Calu3 (cell line): Measurements from ENCODE around the gene ZFP36. TPM values are rescaled to one million over a fixed set of nuclear protein-coding genes. Genes with fewer than 3 reads are reported as not detected.

Experiments used
- BruUV-seq: library from RNA; stranded (reverse); fragments of 400-500 nt; replicated peaks from 2 replicates; lab custom pipeline; 2021; lab: Mats Ljungman, UMichigan
- CTCF ChIA-PET: fragments of 300-600 bp; sonication (Branson Sonifier 250); formaldehyde crosslinking; loops from one replicate; lab custom pipeline; 2022; ENCODE audit warnings: antibody characterized with exemption; lab: Charles Lee
- DNase-seq: peaks from one replicate; pipeline ENCODE4 v3.0.0; 2022
- H3K27ac Mint-ChIP-seq: one replicate; pipeline ENCODE4 v1.8.0; 2022; ENCODE audit warnings: mixed read lengths; ENCODE audit not compliant: unreplicated experiment
- H3K27me3 Mint-ChIP-seq: one replicate; pipeline ENCODE4 v1.8.0; 2022; ENCODE audit warnings: mixed read lengths; ENCODE audit not compliant: unreplicated experiment
- H3K36me3 Mint-ChIP-seq: one replicate; pipeline ENCODE4 v1.8.0; 2022; ENCODE audit warnings: mild to moderate bottlenecking, moderate library complexity, mixed read lengths; ENCODE audit not compliant: insufficient read depth, unreplicated experiment
- H3K4me1 Mint-ChIP-seq: one replicate; pipeline ENCODE4 v1.8.0; 2022; ENCODE audit warnings: mild to moderate bottlenecking, low read depth, mixed read lengths; ENCODE audit not compliant: unreplicated experiment
- H3K4me3 Mint-ChIP-seq: one replicate; pipeline ENCODE4 v1.8.0; 2022; ENCODE audit warnings: mild to moderate bottlenecking, low read depth, moderate library complexity, mixed read lengths; ENCODE audit not compliant: unreplicated experiment
- H3K9me3 Mint-ChIP-seq: one replicate; pipeline ENCODE4 v1.8.0; 2022; ENCODE audit warnings: low read depth, mixed read lengths; ENCODE audit not compliant: unreplicated experiment
- intact Hi-C: fragments of 100-400 bp; cut with micrococcal nuclease; formaldehyde crosslinking; loops from one replicate; pipeline ENCODE4 v1.10.0; 2022; ENCODE audit not compliant: unreplicated experiment
- total RNA-seq: library from RNA; stranded (reverse); gene quantifications from 2 replicates; pipeline ENCODE4 v1.2.3, GENCODE V29; 2022
- TF ChIP-seq, protein P1 (sequence below): fragments of 200-600 bp; IDR thresholded peaks from one replicate; pipeline ENCODE4 v1.8.0; 2022; ENCODE audit warnings: antibody characterized with exemption; ENCODE audit not compliant: unreplicated experiment

Gene ZFP36
- total RNA-seq, 1 experiment from 2014 or later: 70.8 TPM

DNA sequence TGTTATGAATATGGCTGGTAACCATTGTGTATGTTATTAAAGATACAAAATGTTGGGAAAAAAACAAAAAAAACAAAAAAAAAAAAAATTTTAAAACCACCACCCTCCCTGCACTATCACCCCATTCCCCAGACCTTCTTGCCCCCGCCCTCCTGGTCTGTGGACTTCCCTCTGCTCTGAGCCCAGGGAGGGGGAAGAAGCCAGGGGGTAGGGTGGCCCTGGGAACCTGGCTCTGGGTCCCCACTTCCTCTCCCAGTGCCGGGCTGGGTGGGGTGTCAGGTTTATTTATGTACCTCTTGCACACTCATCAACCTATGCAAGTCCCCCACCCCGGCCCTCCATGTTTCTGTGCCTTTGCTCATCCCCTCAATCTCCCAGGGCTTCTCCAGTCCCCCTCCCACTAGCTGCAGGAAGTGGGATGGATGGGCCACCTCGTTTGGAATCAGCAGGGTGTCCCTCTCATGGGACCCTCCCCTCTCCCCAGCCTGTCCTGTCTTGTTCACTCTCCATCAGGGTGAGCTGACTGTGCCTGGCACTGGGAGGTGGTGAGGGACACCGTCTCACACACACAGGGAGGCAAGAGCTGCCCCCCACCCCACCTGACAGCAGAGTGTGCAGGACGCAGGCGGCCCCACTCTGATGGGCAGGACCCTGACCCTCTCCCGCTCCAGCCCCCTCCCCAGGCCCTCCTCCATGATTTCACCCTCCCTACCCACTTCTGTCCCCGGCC lies 21.6 kb upstream of the ZFP36 start:
- Mint-ChIP-seq H3K27ac (no peak overlapping the region), H3K9me3 (no peaks in the 10 kb centered on the region), H3K4me1 (peaks cover 6% of the 10 kb centered on the region), H3K36me3 (peaks cover 80% of the 10 kb centered on the region), H3K4me3 (no peak overlapping the region), H3K27me3 (no peaks in the 10 kb centered on the region)
- TSS peak; percentile 45 for BruUV-seq
- TF ChIP-seq, protein P1, sequence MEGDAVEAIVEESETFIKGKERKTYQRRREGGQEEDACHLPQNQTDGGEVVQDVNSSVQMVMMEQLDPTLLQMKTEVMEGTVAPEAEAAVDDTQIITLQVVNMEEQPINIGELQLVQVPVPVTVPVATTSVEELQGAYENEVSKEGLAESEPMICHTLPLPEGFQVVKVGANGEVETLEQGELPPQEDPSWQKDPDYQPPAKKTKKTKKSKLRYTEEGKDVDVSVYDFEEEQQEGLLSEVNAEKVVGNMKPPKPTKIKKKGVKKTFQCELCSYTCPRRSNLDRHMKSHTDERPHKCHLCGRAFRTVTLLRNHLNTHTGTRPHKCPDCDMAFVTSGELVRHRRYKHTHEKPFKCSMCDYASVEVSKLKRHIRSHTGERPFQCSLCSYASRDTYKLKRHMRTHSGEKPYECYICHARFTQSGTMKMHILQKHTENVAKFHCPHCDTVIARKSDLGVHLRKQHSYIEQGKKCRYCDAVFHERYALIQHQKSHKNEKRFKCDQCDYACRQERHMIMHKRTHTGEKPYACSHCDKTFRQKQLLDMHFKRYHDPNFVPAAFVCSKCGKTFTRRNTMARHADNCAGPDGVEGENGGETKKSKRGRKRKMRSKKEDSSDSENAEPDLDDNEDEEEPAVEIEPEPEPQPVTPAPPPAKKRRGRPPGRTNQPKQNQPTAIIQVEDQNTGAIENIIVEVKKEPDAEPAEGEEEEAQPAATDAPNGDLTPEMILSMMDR: no peak
- no peak for DNase-seq
- intact Hi-C loops: no loop called here
- CTCF ChIA-PET: interaction anchor here (0.7 kb wide), 1 partner anchor 18 kb away, joined by 4 read pairs; no protein-coding TSS in a partner anchor

DNA sequence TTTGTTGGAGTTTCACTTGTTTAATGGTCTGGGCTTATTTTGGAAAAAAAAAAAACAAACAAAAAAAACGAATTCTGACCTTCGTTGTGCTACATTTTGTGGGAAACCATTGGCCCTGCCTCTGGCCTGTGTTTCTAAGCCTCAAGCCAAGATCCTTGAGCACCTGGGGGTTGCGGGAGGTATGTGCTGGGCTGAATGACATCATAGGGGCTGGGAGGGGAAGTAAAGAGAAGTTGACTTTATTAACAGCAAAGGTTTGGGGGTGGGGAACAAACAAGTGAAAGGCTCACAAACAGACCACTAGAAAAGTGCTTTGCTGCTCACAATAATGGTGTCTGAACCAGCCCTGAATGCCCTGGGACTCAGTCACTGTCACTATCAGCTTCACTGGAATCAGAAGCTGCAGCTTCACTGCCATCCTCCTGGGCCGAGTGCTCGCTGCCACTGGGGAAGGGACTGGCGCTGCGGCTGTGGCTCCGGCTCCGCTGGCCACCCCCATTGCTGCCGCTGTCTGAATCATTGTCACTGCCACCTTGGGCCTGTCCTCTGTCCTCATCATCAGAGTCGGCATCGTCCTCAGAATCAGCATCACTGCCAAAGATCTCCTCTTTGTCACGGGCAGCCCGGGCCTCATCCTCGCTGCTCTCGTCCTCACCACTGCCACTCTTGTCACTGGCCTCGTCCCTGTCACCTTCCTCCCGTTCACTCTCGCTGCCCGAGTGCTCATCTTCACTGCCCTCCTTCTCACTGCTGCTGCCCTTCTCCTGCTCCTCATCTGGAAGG lies 20.8 kb upstream of the ZFP36 start:
- TF ChIP-seq, protein P1: no peak
- no peaks in the 10 kb centered on the region for H3K27me3 Mint-ChIP-seq
- peaks cover 86% of the 10 kb centered on the region for H3K36me3 Mint-ChIP-seq
- DNase-seq: no peak
- peak overlapping the region; percentile 2 for H3K27ac Mint-ChIP-seq
- CTCF ChIA-PET: no interaction called here
- no peaks in the 10 kb centered on the region for H3K9me3 Mint-ChIP-seq
- peaks cover 8% of the 10 kb centered on the region for H3K4me1 Mint-ChIP-seq
- intact Hi-C loops: no loop called here
- TSS peak; percentile 14 for BruUV-seq
- no peak overlapping the region for H3K4me3 Mint-ChIP-seq

DNA sequence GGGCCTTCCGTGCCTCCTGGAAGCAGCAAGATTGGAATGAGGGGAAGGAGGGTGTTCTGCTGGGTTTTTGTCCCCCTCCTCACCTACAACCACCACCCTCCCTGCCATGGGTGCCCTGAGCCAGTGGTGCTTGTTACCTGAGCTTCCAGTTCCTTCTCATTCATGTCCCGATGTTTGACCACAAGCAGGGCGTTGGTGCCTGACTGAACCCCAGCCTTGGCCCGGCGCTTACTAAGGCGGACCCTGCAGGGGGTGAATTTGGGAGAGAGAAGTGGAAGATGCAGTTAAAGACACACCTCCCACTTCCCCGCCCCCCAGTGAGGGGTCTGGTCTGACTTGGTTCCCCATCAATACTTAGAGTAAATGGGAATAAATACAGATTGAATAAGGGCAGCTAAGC lies 20.1 kb upstream of the ZFP36 start:
- TF ChIP-seq, protein P1: no peak
- H3K4me1 Mint-ChIP-seq: peaks cover 15% of the 10 kb centered on the region
- H3K4me3 Mint-ChIP-seq: no peak overlapping the region
- H3K9me3 Mint-ChIP-seq: no peaks in the 10 kb centered on the region
- peaks cover 89% of the 10 kb centered on the region for H3K36me3 Mint-ChIP-seq
- H3K27ac Mint-ChIP-seq: peak overlapping the region; percentile 2
- CTCF ChIA-PET: no interaction called here
- intact Hi-C loops: no loop called here
- no peaks in the 10 kb centered on the region for H3K27me3 Mint-ChIP-seq
- BruUV-seq: no TSS peak
- no peak for DNase-seq

DNA sequence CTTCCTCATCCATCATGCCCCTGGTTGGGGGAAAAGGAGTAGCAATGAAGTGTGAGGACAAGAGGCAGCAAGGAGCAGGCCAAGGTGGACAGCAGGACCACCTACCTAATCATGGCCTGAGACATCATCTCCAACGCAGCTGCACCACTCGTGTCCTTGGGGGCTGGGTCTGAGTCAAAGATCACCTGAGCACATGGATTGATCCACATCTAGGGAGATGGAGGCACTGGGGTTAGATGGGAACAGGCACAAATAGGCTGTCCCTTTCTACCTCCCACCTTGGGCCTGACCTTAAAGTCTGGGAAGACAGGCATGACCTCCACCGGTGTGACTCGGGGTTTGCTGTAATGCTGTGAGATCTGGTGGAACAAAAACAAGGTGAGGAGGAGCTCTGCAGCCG lies 18.0 kb upstream of the ZFP36 start:
- no peak for DNase-seq
- intact Hi-C loops: no loop called here
- no TSS peak for BruUV-seq
- peak overlapping the region; percentile 95 for H3K27ac Mint-ChIP-seq
- no peaks in the 10 kb centered on the region for H3K9me3 Mint-ChIP-seq
- peaks cover 21% of the 10 kb centered on the region for H3K4me1 Mint-ChIP-seq
- peaks cover 92% of the 10 kb centered on the region for H3K36me3 Mint-ChIP-seq
- TF ChIP-seq, protein P1: no peak
- H3K27me3 Mint-ChIP-seq: no peaks in the 10 kb centered on the region
- CTCF ChIA-PET: no interaction called here
- no peak overlapping the region for H3K4me3 Mint-ChIP-seq
